ENCODE measurements around the gene SLC27A4.

SLC27A4 gene

DNA sequence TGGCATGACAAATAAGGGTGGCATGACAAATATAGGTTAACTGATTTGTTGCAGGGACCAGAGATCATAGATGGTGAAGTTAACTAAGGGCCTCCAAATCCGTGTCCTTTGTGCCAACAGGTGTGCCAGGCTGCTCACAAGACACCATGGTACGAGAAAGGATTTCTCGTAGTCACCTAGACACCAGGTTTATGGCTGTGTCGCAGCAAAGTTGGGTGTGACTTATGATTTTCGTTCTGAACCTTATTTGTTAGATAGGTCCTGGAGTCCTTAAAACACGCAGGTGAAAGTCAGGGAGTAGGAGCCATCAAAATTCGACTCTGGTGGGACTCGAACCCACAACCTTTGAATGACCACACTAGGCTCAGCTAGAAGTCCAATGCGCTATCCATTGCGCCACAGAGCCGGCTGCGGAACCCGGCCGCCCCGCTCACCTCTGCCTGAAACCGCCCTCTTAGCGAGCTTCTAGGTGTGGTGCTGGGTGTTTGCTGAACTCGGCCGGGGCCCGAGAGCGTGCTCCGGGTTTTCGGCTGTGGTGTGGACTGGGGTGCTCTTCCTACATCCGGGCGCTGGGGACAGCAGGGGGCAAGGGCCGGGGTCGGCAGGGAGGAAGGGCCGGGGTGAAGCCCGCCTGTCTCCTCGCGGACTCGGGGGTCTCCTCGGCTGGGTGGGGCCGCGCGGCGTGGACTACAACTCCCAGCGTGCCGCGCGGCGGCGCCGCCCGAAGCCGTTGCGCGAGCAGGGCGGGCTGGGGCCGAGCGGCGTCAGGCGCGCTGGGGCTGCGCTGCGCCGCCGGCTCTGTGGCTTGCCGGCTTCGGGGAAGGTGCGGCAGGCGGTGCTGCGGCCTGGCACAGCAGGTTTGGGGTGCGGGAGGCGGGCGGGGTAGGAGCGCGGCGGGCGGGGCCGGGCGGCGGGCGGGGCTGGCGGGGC lies at the start of gene SLC27A4:
TSS of gene SLC27A4 (plus strand) at position 767 of the 930 bp plus-strand sequence. CDS start 2,606 bp downstream, outside the sequence.
- peak in 1 of 2 experiments; percentile 11 for DNase-seq

DNA sequence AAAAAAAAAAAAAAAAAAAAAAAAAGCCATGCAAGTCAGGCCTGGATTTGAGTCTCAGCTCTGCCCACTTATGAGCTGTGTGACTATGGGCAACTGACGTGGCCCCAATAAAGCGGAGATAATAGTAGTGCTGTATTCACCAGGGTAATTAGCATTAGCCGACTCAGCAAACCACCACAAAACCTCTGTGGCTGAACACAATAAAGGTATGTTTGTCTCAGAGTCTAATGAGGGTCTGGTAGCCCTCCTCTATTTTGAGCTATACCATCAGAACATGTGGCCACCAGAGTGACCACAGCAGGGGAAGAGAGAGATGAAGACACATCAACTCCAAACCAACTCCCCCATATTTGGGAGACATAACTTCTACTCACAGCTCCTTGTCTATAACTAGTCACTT lies 48.3 kb upstream of the SLC27A4 start:
- no peak for DNase-seq

DNA sequence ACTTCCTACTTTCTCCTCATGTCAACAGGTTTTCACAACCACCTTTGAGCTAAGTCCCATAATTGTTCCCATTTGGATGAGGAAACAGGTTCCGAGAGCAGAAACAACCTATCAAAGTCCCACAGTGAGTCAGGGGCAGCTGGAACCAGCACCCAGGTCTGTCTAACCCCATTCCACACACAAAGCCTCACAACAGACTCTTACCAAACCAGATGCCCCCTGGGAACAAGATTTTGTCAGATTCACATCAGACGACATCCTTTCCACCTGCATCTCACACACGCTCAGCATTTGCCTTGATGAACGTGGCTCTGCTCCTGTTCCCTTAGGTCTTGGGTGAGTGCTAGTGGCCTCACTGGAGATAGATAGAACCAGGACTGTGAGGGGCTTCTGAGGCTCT lies 47.2 kb upstream of the SLC27A4 start:
- no peak for DNase-seq

DNA sequence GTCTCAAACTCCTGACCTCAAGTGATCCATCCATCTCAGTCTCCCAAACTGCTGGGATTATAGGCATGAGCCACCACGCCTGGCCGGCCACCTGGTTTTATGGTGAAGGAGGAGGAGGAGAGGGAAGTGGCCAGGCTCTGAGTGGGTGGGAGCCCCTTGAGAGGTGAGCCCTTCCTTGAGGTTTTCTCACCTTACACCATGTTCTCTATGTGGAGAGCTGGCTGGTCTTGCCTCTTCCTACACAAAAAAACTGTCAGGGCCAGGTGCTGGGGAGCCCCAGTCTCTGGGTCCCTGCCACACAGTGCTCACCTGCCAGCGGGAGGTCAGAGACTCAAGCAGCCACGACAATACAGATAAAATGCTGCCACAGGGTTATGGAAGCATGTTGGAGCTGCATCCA lies 46.2 kb upstream of the SLC27A4 start:
- no peak for DNase-seq

DNA sequence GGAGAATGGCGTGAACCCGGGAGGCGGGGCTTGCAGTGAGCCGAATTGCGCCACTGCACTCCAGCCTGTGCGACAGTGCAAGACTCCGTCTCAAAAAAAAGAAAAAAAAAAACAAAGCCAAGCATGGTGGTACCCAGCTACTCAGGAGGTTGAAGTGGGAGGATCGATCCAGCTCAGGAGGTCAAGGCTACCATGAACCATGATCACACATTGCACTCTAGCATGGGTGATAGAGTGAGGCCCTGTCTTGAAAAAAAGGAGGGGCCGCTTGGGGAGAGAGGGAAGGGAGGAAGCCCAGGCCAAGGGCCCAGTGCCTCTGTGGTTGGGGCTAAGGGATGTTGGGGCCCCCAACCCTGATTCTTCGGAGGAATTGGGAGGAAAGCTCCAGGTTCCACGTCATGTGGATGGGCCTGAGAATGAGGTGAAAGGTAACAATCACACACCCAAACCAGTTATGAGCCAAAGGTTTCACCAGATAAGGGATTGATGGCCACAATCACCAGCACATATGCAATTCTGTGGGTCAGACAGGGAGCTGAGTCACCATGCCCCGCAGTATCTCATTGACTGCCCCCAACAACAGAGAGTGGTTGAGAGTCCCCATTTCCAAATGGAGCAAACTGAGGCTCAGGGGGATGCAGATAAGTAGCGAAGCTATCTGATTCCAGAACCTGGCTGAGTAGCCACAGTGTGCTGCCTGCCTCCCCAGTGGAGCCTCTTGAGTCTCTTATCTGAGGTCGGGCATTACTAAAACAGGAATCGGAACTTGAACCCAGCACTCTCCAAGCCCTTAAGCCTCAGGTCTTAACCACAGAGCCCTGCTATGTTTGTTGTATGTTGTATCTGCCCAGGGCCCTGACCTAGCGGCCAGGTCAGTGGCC lies 43.7 kb upstream of the SLC27A4 start:
- DNase-seq, result no peak

DNA sequence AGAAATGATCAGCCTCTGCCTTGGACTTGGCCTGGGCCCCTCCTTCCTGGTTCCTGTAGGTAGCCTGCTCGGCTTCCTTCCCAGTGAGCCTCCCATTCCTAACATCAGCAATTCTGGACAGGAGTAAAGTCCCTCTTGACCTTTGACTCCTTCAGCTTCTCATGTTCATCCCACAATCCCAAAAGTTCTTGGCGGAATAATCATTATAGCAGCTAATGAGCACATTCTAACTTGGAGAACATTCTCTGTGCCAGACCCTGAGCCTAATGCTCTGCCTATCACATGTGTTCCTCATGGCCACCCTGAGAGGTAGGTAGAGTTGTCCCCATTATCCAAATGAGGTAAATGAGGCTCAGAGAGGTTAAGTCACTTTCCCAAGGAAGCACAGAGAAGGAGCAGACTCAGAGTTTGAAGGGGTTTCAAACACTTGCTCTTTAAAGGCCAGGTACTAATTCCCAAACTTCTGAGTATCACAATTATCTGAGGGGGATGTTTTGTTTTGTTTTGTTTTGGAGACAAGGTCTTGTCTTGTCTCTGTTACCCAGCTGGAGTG lies 43.0 kb upstream of the SLC27A4 start:
- DNase-seq, result no peak

DNA sequence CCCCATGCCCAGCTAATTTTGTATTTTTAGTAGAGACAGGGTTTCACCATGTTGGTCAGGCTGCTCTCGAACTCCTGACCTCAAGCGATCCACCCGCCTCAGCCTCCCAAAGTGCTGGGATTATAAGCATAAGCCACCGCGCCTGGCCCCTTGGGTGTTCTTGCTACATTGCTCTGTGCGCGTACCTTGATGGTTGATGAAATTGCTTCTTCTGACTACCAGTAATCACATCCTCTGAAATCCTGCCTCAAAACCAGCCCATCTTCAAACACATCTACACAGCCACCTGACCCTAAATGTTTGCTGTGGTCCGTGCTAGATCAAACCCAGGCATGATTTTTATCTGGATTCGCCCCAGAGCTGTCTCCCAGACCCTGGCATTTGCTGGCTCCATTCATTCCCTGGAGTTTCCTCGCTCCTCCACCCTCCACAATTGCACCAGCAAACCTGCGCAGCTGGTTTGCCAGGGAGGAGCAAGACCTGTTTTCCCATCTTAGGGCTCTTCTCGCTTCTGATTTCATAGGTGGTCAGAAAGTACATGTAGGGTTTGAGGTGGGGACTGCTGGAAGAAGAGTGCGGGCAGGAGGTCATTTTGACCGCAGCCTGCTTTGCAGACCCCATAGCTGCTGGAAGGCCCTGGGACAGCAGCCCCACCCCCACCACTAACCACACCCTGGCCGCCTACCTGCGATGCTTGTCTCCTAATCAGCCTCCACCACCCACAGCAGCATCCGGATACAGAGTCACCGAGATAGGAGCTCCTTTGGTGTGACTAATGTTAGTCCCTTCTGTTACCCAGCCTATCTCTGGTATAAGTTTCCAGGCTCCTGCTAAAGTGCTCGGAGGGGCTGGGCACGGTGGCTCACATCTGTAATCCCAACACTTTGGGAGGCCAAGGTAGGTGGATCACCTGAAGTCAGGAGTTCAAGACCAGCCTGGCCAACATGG lies 41.5 kb upstream of the SLC27A4 start:
- no peak for DNase-seq

DNA sequence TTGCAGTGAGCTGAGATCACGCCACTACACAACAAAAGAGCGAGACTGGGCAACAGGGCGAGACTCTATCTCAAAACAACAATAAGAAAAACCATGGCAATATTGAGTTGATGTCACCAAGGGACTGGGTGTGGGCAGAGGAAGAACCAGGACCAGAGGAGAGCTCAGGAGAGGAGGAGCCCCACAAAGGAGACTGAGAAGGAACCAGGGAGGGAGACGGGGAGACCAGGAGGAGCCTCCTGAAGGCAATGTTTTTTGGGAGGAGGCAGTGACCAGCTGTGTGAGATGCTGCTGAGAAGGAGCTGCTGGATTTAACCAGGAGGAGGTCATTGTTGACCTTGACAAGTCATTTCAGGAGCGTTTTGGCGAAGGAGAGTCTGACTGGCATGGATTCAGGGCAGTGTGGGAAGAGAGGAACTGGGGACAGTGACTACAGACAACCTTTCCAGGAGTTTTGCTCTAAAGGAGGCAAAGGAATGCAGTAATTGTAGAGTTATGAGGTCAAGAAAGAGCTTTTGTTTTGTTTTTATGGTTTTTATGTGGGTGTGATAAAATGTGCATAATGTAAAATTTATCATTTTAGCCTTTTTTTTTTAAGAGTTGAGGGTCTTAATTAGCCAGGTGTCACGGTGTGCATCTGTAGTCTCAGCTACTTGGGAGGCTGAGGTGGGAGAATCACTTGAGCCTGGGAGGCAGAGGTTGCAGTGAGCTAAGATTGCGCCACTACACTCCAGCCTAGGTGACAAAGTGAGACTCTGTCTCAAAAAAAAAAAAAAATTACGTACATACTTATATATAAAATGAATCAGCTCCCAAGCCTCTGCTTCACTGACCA lies 36.0 kb upstream of the SLC27A4 start:
- DNase-seq, result no peak

DNA sequence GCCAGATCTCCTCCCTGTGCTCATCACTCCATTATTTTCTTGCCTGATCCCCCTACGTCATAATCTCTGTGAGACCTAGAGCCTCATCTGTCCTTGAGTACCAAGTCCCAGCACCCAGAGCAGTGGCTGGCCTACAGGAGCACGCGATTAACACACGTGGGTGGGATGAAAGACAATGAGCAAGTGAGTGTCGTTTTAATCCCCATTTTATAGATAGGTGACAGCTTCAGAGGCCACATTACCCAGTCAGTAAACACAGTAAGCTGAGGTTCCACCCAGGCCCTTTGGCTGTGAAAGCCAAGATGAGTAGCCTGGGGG lies 35.4 kb upstream of the SLC27A4 start:
- no peak for DNase-seq

DNA sequence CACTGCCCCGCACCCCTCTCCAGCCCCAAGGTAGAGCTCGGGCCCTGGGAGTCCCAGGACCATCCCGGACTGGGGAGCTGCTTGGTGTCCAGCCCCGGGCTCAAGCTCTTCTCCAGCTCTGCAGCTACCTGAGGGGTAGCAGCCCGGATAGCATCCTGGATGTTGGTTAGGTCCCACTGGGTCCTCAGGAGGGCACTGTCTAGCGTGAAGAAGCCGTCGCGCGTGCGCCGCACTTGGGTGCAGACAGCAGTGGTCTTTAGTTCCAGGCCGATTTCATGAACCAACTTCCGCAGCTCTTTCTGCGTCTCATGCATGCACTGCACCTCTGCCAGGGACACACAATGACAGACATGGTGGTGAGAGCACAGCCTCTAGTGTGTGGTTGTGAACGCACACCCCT lies 30.8 kb upstream of the SLC27A4 start:
- DNase-seq, result no peak

DNA sequence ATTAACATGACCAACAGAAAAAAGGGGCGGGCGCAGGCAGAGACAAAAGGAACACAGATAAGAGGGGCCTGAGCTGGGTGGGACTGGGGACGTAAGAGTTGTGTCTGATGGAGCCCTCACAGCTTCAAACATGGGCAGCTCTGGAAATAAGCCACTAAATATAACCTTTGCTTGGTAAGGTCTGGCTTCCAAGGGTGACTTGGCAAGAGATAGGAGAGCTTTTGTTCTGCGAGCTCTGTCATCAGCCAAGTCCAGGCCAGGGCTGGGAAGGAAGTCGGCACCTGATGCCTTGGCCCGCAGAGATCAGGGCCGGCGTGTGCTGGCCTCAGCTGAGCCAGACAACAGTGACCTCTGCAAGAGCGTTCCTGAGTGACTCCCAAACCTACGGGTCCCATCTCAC lies 29.9 kb upstream of the SLC27A4 start:
- no peak for DNase-seq

DNA sequence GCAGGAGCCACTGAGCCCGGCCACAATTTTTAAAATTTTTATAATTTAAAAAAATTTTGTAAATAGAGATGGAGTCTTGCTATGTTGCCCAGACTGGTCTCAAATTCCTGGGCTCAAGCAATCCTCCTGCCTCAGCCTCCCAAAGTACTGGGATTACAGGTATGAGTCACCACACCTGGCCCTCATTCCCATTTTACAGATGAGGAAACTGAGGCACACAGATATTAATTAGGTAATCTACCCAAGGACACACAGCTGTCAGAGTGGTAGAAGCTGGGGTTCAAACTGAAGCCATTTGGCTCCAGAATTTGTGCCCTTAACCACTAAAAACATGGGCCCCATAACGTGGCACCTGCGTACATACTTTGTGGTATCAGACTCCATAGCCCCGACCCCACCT lies 25.6 kb upstream of the SLC27A4 start:
- no peak for DNase-seq

DNA sequence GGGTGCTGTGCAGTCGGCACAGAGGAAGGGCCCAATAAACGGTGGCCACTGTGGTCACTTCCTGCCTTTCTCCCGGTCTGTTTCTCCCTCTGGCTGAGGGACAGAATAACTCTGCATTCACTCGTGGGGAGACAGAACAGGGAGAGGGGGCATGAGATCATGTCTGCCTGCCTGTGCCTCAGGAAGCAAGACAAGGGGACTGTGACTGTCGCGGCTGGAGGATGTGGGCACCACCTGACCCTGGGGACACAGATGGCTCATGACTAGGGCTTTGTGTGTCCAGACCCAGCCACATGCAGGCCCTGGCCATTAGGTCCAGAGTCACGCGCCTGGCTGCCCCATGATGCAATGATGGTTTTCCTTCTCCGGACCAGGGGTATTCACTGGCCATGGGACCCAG lies 23.9 kb upstream of the SLC27A4 start:
- no peak for DNase-seq

DNA sequence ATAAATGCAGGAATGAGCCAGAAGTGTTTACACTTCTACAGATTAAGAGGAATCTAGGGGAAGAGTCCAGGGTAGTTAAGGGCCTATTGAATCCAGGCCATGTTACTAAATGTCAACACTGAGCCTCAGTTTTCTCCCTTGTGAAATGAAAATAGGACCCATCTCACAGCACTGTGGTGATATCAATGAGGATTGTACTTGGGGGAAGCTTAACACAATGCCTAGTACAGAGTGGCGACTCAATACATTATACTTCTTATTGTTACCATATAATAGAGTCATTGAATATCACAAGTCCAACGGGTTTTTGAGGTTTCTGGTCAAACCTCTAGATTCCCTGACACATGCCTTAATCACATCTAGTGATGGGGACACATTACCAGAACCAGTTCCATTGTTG lies 22.7 kb upstream of the SLC27A4 start:
- DNase-seq, result no peak

DNA sequence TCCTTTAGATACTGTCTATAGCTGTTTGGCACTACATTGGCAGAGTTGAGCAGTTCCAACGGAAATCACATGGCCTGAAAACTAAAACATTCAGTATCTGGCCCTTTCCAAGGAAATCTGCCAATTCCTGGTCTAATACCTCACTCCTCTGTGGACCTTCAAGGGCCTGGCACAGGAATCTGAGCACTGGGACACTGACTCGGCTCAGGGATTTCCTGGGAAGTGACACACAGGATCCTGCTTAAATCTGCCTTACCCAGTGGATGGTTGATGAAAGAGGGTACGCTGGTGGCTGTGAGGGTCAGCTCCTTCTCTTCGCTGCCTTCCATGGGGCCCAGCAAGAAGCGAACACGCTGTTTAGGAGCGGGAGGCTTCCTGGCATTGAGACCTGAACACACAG lies 19.0 kb upstream of the SLC27A4 start:
- no peak for DNase-seq

DNA sequence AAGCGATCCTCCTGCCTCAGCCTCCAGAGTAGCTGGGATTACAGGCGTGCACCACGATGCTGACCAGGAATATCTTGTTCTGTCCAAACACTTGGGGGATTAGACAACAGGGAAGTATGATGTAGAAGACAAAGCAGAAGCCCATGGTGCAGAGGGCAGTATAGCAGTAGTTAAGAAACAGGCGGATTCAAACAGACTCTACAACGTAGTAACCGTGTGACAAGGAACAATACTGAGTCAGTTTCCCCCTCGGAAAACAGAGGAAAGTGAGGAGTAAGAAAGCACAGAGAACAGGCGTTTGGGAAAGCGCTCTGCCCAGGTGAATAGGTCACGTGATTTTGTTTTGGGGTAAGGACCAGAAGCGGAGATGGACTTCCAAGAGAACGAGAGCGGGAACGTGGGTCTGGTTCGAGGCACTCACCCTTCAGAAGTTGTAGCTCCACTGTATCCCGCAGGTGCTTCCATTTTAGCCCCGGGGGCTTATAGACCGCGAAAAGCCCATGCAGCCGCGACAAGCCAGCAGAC lies 18.4 kb upstream of the SLC27A4 start:
- DNase-seq, result no peak

DNA sequence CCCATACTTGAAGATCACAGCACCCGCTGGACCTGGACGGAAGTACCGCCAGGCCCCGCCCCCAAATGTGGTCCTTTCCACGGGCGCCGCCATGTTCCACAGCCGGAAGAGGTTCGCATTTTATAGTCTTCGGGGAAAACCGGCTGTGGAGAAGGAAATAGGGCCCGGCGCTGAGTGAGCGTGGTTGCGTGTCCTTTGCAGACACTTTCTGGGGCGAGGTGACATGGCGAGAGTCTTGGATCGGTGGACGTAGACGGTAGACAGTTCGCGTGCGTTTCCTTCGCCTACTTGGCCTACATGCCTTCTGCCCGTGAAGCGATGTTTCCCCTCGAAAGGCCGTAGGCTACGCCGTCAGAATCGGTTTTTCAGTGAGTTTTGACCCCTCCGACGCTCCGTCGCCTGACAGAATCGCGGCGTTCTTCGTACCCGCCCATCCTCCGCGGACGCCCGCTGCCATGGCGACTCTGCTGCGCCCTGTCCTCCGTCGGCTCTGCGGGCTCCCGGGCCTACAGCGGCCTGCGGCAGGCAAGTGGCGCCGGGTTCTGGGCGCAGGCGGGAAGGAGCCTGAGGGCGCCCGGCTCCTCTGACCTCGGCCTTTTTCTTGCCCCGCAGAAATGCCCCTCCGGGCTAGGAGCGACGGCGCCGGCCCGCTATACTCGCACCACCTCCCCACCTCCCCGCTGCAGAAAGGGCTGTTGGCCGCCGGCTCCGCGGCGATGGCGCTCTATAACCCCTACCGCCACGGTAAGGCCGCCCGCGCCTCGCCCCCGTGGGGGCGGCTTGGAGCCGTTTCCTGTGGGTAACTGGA lies 17.7 kb upstream of the SLC27A4 start, which contains the start of the genes COQ4 and TRUB2:
TSS of gene COQ4 (plus strand) at position 436 of the 808 bp plus-strand sequence. CDS start at position 456, 20 bp downstream.
TSS of gene TRUB2 (minus strand) at position 44 of the 808 bp plus-strand sequence. CDS start at position 5, 39 bp downstream.
- DNase-seq, result peak; percentile 31 to 66

DNA sequence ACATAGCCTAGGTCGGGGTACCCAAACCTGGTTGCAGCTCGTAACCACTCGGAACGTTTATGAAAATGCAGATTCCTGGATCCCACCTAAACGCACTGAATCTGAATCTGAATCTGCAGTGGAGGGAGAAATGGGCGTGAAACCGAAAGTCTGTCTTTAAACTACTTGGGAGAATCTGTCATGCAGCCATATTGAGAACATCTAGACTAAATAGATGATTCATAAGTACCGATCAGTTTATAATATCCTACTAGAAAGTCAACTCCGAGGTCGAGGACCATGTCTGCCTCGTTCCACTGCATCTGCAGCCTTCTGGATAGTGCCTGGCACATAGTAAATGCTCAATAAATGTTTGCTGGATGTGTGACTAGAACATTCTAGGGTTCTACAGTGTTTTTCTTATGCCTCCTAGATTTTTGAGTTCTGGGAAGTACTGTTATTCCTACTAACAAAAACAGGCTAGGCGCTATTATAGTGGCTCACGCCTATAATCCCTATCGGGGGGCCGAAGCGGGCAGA lies 17.1 kb upstream of the SLC27A4 start:
- DNase-seq, result no peak

DNA sequence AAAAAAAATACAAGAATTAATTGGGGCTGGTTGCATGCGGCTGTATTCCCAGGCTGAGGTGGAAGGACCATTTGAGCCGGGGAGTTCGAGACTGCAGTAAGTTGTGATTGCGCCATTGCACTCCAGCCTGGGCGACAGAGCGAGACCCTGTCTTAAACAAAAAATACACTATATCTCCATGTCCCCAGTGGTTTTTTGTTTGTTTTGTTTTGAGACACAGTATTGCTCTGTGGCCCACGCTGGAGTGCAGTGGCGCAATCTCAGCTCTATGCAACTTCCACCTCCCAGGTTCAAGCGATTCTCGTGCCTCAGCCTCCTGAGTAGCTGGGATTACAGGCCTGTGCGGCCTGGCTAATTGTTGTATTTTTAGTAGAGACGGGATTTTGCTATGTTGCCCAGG lies 16.5 kb upstream of the SLC27A4 start:
- DNase-seq, result no peak

DNA sequence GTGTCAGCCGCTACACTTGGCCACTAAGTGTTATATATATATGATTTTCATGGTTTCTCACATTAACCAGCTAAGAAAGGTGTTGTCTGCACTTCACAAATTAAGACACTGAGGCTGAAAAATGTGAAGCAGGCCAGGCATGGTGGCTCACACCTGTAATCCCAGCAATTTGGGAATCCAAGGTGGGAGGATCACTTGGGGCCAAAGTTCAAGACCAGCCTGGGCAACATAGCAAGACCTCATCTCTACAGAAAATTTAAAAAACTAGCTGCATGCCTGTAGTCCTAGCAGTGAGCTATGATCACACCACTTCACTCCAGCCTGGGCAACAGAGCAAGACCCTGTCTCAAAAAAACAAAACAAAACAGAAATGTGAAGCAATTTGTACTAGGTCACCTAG lies 15.9 kb upstream of the SLC27A4 start:
- DNase-seq, result no peak
